Stimulated activated CD4-positive, alpha-beta T cell treated with anti-CD3 and anti-CD28 coated beads, Interleukin-4, amount 100 ng/mL, for 1 hour (primary cell): ENCODE measurements around the gene VMP1.
"Not testable (repeated sequence)": the region's sequence is repeated elsewhere in the genome, so short reads cannot be mapped to it uniquely, and the experiment has no call there.

Source experiments
- DNase-seq: peaks from one replicate; pipeline ENCODE4 v3.0.0-alpha.2; 2020

Gene VMP1

GRCh38 chr17:59712862-59713261, 5.4 kb downstream of the VMP1 start:
- no peak for DNase-seq

- no peak for DNase-seq
These were observed 6.8 kb downstream of the VMP1 start for GRCh38 chr17:59714255-59714654.

DNA sequence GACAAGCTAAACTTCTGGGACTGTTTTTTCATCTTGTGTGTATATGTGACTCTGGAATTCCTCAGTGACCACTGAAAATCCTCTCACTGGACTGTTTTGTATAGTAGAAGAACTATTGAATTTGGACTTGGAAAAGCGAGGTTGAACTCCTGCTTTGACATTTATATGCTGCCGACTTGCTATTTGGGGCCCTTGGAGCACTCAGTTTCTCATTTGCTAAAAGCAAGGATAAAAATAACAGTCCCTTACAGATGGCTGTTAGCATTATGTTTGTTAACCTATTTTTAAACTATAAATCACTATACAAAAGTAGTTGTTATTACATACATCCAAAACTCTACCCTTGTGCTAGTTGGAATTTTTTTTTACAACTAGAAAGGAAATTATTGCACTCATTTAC, 9.0 kb downstream of the VMP1 start:
- DNase-seq, result no peak

DNA sequence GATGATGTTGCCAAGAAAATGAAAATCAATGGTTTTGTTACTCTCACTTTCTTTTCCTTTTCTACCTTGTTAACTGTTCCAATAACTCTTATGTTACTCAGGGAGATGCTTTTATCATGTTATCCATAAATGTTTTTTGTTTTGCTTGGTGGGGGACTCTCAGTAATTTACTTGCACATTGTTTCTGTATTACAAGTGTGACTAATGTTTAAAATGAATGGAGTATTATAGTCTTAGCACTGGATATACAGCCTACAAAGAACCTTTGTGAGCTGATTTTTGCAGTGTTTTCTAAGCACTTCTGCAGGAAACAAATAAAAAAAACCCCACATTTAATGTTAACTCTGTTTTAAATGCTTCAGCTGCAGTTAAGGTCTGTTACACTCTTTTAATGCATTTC, 12.1 kb downstream of the VMP1 start:
- DNase-seq, result no peak

GRCh38 chr17:59722623-59723022, 15.2 kb downstream of the VMP1 start:
- DNase-seq, result no peak

DNA sequence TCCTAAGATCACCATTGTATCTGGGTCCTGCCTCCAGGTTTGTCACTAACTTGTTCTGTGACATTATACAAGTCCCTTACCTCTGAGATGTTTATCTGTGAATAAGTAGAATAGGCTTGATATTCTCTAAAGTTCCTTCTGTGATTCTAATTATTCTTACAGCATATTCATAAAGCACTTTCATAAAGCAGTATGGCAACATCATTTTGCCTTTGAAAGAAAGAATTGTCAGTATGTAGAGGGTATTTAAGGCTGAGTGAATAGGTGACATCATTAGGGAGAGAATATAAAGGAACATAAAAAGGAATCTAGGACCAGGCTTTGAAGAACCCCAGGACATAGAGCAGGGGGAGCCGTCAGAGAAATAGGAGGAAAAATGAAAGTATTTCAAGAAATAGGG, 15.6 kb downstream of the VMP1 start:
- DNase-seq, result no peak

DNA sequence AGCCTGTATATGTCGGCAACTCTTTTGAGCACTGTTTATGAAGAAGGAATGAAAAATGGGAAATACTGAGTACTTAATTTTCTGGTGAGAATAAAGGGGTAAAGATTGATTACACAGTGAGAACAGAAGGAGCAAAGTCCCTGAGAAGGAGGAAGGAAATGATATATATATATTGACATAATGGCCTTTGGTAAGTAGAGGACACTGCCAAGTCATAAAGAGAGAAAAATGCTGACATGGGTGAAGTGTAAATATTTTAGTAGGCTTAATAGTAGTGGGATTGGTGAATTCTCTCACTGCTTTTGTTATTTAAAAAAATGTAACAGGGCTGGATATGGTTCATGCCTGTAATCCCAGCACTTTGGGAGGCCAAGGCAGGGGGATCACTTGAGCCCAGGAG, 16.2 kb downstream of the VMP1 start:
- DNase-seq, result no peak

- DNase-seq, result no peak
These were observed 18.2 kb downstream of the VMP1 start for GRCh38 chr17:59725691-59726090.

DNA sequence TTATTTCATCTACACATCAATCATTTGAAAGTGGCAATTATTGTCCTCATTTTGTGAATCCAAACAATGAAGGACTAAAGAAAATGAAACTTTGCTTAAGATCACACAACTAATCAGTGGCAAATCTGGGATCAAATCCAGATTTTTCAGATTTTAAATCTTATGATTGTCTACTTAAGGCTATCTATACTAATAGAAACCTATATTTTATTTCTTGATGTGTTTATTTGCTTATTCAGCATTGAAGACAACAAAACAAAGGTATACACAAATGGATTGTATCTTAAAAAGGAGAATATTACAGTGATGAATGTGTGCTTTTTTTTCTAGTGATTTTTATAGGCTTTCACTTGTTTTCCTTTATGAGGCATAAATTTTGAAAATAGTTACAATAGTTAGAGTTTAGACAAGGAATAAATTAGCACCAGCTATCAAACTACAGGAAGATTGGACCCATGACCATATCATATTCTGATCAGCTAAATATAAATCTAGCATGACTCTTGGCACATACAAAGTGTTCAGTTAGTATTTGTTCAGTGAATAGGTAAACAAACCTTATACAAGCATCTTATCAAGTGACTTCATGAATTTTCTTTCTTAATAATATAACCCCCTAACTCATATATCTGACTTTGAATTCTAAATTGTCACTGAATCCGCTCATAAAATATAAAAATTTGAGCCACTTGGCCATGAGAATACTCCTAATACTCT, 20.5 kb downstream of the VMP1 start:
- no peak for DNase-seq

GRCh38 chr17:59730268-59730834, 22.9 kb downstream of the VMP1 start:
- no peak for DNase-seq

- DNase-seq, result no peak
These were observed 26.2 kb downstream of the VMP1 start for GRCh38 chr17:59733697-59734096.

- no peak for DNase-seq
These were observed 26.8 kb downstream of the VMP1 start for GRCh38 chr17:59734226-59734625.

DNA sequence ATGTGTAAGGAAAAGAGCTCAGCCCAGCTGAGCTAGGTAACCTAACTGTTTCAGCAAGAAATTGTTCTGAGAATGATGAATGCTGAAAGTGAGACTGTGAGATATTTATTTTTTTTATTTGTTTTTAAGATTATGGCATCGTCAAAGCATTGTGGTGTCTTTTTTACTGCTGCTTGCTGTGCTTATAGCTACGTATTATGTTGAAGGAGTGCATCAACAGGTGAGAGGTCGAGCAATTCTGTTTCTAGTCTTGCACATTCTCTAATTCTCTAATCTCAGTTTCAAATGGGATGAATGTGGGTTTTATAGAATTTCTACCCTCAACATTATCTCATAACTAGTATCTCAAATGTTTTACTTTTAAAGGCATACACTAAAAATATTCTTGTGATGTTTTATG, 29.9 kb downstream of the VMP1 start:
- DNase-seq, result no peak

DNA sequence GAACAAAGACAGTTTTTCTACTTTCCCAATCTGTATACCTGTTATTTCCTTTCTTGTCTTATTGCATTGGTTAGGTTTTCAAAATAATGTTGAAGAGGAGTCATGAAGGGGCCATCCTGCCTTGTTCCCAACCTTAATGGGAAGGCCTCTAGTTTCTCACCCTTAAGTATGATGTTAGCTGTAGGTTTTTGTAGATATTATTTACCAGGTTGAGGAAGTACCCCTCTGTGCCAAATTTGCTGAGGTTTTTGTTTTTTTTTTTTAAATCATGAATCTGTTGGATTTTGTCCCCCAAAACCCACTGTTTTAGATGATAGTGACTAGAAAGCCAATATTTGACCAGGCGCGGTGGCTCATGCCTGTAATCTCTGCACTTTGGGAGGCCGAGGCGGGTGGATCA, 36.4 kb downstream of the VMP1 start:
- no peak for DNase-seq

DNA sequence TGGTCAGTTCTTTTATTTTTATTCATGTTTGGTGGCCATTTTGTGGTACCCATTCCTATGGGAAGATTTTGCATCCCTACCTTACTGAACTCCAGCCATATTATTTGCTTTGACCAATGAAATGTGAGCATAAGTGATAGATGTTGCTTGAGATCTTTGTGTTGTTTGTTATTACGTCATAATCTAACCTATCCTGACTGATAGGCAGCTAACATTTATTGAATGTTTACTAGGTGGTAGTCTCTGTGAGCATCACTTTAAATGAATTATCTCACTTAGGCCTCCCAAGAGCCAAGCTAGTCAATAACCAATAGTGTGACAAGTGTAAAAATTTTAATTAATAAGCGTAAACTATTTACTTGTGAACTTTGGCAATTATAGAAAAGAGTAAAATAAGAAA, 37.6 kb downstream of the VMP1 start:
- no peak for DNase-seq

- DNase-seq, result no peak
These were observed 39.5 kb downstream of the VMP1 start for GRCh38 chr17:59746849-59747445.

GRCh38 chr17:59748591-59748990, 41.1 kb downstream of the VMP1 start:
- no peak for DNase-seq

GRCh38 chr17:59751955-59752413, 44.5 kb downstream of the VMP1 start:
- no peak for DNase-seq

- DNase-seq, result no peak
These were observed 45.0 kb downstream of the VMP1 start for GRCh38 chr17:59752446-59752845.

- no peak for DNase-seq
These were observed 45.5 kb downstream of the VMP1 start for GRCh38 chr17:59752922-59753321.

DNA sequence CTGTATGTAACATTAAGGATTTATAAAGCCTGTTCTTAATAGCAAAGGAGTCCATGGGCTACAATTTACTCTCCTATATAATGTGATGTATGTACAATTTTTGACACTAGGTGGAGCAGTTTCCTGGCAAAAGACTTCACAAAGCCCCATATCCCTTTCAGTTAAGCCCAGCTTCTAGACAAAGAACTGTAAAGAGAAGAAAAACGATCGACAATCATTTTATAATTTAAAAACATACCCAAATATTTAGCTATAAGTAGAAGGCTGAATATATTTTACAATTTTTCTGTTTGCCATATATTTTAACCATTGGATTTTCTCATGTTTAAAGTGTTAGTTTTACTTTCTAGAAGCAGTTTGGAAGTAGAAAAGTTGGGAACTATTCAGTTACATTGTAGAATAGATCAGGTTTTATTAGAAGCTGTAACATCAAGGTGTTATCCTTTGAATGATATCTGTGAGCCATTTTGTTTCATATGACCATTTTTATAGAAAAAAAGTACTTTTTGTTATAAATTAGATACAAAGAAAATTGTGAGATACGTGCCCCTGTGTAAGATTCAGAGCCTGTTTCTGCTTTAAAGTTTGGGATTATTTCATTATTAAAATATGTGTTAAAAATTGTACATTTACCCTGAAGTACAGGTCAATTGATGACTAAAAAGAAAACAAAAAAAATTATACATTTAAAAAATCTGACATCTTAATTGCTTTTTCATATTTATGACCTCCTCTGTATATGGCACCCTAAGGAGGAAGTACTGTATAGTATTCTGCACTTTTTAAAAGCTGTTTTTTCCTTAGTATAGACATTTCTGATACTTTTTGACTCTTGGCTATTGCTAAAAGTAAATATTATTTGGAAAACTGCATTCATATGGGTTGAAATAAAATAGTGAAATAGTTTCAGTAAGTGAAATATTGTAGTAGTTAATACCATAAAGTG, 46.3 kb downstream of the VMP1 start:
- DNase-seq, result no peak

GRCh38 chr17:59754552-59754951, 47.1 kb downstream of the VMP1 start:
- no peak for DNase-seq

GRCh38 chr17:59755069-59755468, 47.6 kb downstream of the VMP1 start:
- DNase-seq, result not testable (repeated sequence)
